ENCODE data around the gene ERP29.
"Not testable (repeated sequence)": the region's sequence is repeated elsewhere in the genome, so short reads cannot be mapped to it uniquely, and the experiment has no call there.

The ERP29 gene

GRCh38 chr12:112012775-112013600 lies at the start of gene ERP29, which contains the start of gene TMEM116:
TSS of gene ERP29 (plus strand) at chr12:112013426. CDS start at chr12:112013466, 40 bp downstream.
TSS of gene TMEM116 (minus strand) at chr12:112013165. CDS start at chr12:112005270, 7,895 bp downstream.
- peak; percentile 100 for DNase-seq

DNA sequence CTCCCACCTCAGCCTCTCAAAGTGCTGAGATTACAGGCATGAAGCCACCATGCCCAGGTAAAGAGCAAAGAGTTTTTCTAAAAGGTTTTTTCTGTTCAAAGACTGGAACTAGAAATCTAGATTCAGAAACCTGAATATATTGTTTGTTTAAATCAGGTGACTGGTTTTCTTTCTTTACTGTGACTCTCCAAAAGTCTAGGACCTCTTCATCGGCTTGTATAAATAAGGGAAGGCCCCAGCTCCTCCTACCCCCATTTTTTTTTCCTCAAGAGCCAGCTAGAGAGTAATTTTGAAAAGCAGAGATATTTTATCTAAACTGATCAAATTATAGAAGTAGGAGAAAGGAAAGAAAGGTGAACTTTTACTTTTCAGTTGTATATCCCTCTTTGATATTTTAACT lies 48.3 kb upstream of the ERP29 start:
- no peak for DNase-seq

DNA sequence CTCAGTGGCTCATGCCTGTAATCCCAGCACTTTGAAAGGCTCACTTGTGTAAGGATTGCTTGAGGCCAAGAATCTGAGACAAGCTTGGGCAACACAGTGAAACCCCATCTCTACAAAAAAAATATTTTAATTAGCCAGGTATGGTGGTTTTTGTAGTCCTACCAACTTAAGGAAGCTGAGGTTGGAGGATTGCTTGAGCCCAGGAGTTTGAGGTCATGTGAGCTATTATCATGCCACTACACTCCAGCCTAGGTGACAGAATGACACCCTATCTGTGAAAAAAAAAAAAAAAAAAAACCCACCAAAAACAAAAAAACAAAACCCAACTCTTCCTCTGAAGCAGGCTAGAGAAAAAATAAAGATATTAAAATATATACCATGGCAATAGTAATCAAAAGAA lies 41.4 kb upstream of the ERP29 start:
- no peak for DNase-seq

DNA sequence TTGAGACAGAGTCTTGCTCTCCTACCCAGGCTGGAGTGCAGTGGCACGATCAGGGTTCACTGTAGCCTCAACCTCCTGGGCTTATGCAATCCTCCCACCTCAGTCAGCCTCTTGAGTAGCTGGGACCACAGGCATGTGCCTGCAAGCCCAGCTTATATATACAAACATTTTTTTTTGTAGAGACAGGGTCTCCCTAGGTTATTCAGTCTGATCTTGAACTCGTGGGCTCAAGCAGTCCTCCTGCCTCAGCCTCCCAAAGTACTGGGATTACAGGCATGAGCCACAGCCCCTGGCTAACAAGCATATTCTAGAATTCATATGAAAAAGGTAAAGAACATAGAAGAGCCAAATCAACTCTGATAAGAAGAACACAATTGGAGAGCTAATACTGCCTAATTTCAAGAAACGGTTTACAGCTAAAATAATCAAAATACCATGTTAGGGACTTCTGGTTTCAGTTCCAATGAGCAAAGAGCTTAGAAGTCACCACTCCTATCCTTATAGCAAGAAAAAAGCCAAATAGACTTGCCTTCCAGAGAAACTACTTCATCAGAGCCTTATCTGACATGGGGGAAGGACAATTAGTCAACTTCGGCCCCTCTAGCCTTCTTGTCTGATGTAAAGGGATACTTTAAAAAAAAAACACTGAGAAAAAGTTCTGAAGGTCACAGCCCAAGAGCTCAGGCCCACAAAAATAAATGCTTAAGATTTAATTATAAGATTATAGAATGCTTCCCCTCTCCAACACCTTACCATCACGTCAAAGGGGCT lies 37.9 kb upstream of the ERP29 start:
- DNase-seq, result no peak

GRCh38 chr12:111976291-111976690 lies 36.9 kb upstream of the ERP29 start:
- DNase-seq, result no peak

DNA sequence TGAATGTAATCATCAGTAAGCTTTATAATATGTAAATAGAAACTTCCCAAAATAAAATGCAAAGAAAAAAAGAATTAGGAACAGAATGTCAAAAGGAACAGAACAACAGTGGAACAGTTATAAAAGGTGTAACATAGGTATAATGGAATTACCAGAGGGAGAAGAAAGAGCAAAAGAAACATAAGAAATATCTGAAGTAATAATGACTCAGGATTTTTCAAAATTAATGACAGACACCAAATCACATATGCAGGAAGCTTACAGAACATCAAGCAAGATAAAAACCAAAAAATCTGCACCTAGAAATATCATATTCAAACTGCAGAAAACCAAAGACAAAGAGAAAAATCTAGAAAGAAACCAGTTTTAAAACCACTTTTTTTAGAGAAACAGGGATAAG lies 36.4 kb upstream of the ERP29 start:
- DNase-seq, result no peak

DNA sequence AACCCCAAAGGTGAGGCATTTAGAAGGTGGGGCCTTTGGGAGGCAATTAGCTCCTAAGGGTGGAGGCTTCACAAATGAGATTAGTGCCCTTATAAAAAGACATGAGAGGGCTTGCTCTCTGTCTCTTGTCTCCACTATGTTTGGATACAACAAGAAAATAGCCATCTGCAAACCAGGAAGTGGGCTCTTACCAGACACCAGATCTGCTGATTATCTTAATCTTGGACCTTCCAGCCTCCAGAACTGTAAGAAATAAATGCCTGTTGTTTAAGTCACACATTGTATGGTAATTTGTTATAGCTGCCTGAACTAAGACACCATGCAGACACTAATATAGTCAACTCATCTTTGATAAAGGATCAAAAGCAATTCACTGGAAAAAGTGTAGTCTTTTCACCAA lies 34.7 kb upstream of the ERP29 start:
- DNase-seq, result no peak

DNA sequence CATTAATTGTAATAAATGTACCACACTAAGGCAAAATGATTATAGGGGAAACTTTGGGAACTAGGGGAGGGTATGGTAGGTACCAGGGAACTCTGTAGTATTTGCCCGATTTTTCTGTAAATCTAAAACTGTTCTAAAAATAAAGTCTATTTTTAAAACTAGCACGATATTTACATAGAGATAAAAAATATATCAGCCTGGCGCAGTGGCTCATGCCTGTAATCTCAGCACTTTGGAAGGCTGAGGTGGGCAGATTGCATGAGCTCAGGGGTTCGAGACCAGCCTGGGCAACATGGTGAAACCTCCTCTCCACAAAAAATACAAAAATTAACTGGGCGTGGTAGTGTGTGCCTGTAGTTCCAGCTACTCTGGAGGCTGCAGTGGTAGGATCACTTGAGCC lies 32.6 kb upstream of the ERP29 start:
- no peak for DNase-seq

GRCh38 chr12:111981987-111982386 lies 31.2 kb upstream of the ERP29 start:
- DNase-seq, result no peak

GRCh38 chr12:111984820-111985219 lies 28.4 kb upstream of the ERP29 start:
- no peak for DNase-seq

GRCh38 chr12:111991535-111991934 lies 21.7 kb upstream of the ERP29 start:
- peak; percentile 28 for DNase-seq

- DNase-seq, result no peak
Observed at GRCh38 chr12:111991946-111992345, 21.3 kb upstream of the ERP29 start.

DNA sequence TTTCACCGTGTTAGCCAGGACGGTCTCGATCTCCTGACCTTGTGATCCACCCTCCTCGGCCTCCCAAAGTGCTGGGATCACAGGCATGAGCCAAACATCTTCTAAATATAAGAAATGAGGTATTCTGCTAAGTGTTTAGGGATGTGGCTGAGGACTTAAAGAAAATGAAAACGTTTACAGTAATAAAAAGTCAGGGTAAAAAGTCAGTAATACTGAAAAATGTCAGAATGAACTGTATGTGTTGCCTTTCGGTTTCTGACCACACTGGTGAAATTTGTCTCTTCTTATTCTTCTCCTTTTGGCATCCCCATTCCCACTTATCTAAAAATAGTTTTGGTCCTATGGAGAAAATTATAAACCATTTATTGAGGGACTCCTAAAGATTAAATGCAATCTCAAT lies 20.8 kb upstream of the ERP29 start:
- DNase-seq, result peak; percentile 27

DNA sequence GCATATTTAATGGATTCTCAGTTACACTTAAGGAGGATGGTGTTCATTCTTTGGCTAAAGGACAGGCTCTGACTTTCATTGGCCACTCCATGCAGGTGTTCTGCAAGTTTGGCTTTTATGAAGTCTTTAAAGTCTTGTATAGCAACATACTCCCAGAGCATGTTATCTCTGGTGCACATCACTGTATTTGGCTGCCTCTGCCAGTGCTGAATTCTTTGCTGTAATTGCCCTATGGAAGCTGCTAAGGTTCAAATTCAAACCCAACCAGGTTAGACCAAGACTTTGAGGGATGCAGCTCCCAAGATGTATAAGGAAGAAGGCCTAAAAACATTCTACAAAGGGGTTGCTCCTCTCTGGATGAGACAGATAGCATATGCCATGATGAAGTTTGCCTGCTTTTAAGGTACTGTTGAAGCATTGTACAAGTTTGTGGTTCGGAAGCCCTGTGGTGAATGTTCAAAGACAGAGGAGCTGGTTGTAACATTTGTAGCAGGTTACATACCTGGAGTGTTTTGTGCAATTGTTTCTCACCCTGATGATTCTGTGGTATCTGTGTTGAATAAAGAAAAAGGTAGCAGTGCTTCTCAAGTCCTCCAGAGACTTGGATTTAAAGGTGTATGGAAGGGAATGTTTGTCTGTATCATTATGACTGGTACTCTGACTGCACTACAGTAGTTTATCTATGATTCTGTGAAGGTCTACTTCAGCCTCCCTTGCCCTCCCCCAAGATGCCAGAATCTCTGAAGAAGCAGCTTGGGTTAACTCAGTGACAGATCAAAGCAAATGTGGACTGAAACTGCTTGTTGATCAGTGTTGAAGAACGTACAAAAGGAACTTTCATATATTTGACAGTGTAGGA lies 19.7 kb upstream of the ERP29 start:
- peak; percentile 73 for DNase-seq

- DNase-seq, result peak; percentile 76
Observed at GRCh38 chr12:111994211-111995111, 18.8 kb upstream of the ERP29 start.

DNA sequence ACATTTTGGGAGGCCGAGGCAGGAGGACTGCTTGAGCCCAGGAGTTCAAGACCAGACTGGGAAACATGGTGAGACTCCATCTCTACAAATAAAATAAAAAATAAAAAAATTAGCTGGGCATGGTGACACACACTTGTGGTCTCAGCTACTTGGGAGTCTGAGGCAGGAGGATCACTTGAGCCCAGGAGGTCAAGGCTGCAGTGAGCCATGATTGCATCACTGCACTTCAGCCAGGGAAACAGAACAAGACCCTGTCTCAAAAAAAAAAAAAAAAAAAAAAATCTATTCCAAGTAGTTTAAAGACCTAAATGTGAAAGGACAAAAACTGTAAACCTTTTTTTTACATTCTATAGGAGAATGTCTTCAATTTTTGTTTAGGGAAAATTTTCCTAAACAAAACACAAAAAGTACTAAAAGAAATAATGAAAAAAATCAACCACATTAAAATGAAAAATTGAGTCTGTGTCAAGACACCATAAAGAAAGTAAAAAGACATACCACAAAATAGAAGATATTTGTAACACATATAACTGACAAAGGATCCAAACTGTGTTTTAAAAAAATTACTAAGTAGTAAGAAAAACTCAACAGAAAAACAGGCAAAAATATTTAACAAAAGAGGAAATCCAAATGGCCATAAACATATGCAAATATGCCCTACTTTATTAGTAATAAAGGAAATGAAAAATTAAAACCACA lies 17.3 kb upstream of the ERP29 start:
- no peak for DNase-seq

- DNase-seq, result no peak
Observed at GRCh38 chr12:111997300-111997699, 15.9 kb upstream of the ERP29 start.

GRCh38 chr12:111998015-111998414 lies 15.2 kb upstream of the ERP29 start:
- DNase-seq, result no peak

GRCh38 chr12:111999129-111999528 lies 14.1 kb upstream of the ERP29 start:
- not testable (repeated sequence) for DNase-seq

- no peak for DNase-seq
Observed at GRCh38 chr12:112000820-112001219, 12.4 kb upstream of the ERP29 start.

DNA sequence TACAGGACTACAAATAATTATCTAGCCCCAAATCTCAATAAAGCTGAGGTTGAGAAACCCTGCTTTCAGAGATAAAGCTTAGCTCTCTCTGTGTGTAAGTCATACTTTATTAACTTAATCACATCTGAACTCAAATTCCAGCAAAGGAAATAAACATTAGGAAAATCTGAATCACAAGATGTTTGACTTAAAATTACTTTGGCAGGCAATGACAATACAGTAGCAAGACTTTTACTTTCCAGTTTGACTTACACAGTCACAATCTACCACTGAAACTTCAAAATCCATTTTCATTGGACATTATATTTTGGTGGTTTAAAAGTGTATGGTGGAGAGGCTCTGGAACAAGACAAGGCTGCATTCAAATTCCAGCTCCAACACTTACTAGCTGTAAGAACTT lies 11.7 kb upstream of the ERP29 start:
- DNase-seq, result no peak
